A204.1 (cell line): ENCODE results near the gene CGB2.
"Not testable (repeated sequence)": the region's sequence is repeated elsewhere in the genome, so short reads cannot be mapped to it uniquely, and the experiment has no call there.

Source experiments
- FAIRE-seq: peaks from 2 replicates; lab custom pipeline; 2012; peaks lifted over from hg19 to GRCh38; lab: Jason Lieb, UNC

Gene CGB2

DNA sequence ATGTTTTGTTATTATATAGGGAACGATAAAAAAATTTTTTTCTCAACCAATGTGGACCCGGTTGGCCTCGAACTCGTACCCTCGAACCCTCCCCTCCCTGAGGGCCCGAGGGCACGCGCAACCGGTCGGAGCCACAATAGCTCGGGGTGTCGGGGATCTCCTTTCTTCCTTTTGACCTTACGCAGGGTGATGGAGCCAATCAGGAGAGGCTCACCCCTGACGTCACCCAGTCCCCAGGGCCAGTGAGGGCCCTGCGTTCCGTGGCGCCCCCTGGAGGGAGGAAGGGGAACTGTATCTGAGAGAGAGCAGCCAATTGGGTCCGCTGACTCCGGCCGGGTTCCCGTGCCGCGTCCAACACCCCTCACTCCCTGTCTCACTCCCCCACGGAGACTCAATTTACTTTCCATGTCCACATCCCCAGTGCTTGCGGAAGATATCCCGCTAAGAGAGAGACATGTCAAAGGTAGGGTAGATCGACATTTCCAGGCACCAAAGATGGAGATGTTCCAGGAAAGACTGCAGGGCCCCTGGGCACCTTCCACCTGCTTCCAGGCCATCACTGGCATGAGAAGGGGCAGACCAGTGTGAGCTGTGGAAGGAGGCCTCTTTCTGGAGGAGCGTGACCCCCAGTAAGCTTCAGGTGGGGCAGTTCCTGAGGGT, at the start of gene CGB2:
TSS of gene CGB2 (plus strand) at position 249 of the 660 bp plus-strand sequence. CDS start at position 455, 206 bp downstream.
- not testable (repeated sequence) for FAIRE-seq

- FAIRE-seq: no peak
These were observed 49.4 kb upstream of the CGB2 start for GRCh38 chr19:48982280-48982679.

DNA sequence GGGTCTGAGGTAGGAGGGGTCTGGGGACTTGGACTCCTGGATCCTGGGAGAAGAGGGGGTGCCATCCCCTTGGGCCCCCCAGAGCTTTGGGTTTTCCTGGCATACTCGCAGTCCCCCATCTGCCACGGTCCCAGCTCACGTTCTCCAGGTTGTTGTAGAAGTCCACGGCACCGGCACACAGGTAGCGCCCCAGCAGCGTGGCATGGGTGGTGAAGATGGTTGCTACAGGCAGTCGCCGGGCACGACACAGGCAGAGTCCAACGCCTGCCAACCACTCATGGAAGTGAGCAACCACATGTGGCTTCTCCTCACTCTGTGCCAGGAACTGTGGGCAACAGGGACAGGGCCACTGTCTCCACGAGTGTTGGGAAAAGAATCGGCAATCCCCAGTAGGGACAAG, 46.0 kb upstream of the CGB2 start:
- FAIRE-seq: no peak

DNA sequence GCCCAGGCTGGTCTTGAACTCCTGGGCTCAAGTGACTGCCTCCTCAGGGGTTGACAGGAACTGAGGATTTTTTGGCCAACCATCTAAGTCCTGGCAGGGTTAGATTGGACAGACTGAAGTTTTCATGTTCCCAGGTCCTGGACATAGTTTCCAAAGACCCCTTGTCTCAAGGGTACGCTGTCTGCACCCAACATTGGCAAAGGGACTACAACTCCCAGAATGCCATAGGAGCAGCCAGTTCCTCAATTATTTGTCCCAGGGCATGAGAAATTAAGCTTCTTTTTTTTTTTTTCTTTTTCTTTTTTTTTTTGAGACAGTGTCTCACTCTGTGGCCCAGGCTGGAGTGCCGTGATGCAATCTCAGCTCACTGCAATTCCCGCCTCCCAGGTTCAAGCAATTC, 45.5 kb upstream of the CGB2 start:
- FAIRE-seq: no peak

DNA sequence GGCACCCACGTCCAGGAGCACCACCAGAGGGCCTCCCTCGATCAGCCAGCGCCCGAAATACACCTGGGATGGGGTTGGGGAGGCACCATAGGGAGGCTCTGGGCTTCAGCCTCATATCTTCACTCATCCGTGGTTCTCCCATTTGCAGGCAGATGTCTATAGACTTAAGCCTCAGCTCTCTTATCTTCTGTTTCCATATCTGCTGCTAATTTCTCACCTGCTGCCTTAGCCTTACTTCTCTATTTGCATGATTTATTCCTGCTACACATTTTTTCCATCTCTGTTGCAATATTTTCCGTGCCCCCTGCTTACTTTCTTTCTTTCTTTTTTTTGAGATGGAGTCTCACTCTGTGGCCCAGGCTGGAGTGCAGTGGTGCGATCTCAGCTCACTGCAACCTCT, 44.4 kb upstream of the CGB2 start:
- no peak for FAIRE-seq

GRCh38 chr19:48988286-48988685, 43.4 kb upstream of the CGB2 start:
- no peak for FAIRE-seq

- no peak for FAIRE-seq
These were observed 42.8 kb upstream of the CGB2 start for GRCh38 chr19:48988860-48989259.

- no peak for FAIRE-seq
These were observed 41.9 kb upstream of the CGB2 start for GRCh38 chr19:48989701-48990291.

DNA sequence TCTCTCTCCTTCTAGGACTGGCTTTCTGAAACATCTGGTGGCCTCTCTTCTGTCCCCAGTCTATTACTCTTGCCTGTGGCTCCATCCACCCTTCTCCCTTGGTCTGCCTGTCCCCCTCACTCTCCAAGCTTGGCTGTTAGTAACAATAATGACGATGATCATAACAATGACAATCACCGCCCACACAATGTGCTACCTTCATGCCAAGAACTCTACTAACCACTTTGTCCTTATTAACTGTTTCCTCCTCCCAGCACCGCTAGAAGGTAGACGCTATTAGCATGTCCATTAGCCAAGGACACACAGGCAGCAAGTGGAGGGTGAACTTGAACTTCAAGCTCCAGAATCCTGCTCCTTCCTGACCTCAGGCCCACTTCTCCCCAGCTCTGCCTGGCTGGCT, 41.3 kb upstream of the CGB2 start:
- FAIRE-seq: no peak

DNA sequence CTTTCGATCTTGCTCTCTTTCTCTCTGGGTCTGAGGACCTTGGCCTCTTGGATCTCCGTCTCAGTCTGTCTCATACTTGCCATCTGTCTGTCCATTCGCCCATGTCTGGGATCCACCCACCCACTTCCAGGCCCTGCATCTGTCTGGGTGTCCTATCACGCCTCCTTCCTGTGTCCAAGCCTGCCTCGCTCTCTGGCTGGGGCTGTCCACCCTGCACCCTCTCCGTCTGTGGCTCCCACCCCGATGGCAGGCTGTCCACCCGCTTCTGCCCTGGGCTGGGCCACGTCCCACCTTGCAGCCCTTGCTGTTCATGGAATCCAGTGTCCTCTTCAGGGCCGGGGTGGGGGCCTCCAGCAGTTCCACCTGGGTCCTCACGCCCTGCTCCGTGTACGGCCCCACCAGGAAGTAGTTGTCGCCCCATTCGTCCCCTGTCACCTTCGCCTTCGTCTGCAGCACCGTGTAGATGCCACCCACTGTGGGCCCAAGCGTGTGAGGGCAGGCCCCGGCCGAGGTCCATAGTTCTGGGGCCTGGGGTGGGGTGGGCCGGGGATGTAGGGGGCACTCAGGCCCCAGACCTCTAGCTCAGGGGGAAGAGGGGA, 40.6 kb upstream of the CGB2 start:
- FAIRE-seq: no peak

DNA sequence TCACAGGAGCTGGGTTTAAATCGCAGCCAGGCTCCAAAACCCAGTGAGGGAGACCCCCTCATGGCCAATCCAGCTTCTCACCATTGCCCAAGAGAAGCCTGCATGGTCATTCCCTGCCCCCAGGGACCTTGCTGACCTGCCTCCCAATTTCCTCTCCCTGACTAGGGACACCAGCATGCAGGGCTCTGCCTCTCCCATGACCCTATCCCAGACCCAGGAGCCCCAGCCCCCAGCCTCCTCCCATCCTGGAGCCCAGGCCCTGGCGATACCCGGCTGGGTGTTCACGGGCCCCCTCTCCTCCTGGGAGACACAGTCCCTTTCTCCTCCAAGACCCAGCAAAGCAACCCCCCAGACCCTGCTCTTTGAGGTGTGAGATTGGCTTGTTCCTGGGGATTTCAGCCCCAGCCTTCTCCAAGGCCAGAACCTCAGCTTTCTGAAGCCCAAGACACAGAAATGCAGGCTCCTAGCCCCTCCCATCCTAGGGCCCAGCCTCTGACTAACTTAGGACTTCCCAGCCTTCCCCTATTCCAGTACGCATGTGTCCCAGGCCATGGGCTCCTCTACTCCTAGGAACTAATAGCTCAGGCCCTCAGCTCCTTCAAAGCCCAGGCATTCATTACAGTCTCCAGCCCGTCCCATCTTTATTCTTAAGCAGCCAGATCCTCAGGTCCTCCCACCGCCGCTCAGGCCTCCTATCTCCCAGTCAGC, 39.7 kb upstream of the CGB2 start:
- peak; percentile 11 for FAIRE-seq

- FAIRE-seq: no peak
These were observed 39.0 kb upstream of the CGB2 start for GRCh38 chr19:48992581-48993174.

GRCh38 chr19:48993175-48994034, 38.3 kb upstream of the CGB2 start, which contains the start of the genes GYS1 and RUVBL2:
Gene GYS1, minus strand, starts transcription at chr19:48993309. Its CDS starts 197 bp downstream, at chr19:48993112.
Gene RUVBL2, plus strand, starts transcription at chr19:48993887. Its CDS starts 25 bp downstream, at chr19:48993912.
- FAIRE-seq: peak; percentile 98

DNA sequence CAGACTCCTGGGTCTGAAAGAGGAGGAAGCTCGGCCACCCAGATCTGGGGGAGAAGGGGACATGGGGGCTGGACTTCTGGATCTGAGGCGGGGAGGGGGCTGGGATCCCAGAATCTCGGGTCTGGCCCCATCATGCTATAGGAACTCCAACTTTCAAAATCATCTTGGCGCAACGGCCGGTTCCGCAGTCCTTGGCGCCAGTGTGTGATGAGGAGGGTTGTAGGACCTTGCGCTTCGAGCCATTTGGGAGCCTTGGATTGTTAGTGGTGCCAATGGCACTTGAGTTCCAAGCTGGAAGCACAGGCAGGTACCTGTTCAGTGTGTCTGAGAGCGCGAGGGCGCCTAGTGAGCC, 37.7 kb upstream of the CGB2 start:
- FAIRE-seq: no peak

GRCh38 chr19:48997972-48998371, 33.7 kb upstream of the CGB2 start:
- no peak for FAIRE-seq

DNA sequence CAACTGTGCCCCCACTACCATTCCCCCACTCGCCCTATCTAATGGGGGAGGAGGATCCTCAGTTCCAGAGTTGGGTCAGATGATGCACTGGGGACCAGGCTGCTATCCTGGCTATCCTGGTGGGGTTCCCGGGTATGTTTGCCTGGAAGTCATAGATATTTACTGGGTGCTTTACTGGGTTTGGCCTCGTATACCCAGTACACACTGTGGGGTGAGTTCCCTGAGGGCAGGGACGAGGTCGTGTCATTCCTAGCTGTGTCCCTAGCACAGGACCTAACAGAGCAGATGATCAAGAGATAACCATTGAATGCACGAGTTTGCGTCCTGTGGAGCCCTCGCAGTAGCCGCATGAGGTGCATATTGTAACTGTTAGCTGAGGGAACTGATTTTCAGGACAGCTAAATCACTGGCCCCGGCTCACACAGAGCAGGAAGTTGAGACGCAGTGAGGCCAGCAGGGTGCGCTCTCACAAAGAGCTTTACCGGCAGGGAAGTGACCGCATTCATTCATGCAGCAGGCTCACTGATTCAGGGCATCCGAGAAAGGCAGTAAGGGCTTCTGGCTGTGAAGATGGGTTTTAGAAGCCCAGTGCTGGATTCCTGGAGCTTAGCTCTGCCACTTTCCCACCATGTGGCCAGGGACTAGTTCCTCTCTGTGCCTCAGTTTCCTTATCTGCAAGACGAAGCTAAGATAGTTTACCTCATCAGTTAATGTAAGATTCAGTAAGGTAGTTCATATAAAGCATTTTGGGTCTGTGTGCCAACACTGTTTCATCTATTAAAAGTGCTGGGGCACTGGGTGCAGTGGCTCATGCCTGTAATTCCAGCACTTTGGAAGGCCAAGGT, 32.0 kb upstream of the CGB2 start:
- FAIRE-seq: no peak

DNA sequence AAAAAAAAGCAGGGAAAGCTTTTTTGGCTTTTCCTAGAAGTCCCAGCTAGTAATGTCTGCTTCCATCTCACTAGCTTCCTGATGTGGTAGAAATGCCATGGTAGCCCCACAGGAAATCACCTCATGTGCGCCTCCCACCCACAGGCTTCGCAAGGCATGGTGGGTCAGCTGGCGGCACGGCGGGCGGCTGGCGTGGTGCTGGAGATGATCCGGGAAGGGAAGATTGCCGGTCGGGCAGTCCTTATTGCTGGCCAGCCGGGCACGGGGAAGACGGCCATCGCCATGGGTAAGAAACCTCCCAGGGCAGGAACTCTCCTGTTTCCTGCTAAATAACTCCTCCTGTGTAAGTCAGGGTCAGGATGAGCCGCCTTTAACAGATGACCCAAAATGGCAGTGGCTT, 27.6 kb upstream of the CGB2 start:
- FAIRE-seq: no peak

DNA sequence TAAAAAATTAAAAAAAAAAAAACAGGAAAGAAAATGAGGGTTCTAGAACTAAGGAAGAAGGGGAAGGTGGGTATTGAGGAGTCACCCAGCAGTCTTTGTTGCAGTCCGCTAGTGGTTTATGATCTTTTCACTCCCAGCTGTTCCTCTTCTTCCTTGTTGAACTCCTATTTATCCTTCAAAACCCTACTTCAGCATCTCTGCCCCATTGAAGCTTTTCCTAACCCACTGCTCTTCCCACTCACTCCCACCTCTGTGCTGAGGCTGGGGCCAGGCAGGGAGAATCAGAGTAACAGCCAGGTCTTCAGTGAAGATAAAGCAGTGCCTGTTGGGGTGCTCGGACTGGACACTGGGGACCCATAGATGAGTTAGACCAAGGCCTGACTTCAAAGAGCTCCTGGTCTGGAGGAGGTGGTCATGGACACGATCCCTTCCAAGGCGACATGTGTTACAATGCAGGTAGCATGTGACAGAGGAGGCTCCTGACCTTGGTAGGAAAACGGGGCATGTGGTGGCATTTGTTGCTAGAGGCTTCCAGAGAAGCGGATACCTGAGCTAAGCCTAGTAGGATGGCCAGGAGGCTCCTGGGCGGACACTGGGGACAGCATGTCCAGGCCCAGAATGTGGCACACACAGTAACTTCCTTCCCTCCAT, 26.6 kb upstream of the CGB2 start:
- FAIRE-seq: no peak

GRCh38 chr19:49006905-49007304, 24.8 kb upstream of the CGB2 start:
- no peak for FAIRE-seq

- no peak for FAIRE-seq
These were observed 21.9 kb upstream of the CGB2 start for GRCh38 chr19:49009828-49010227.
